Brain pericyte (primary cell): ENCODE measurements around the gene PPM1H.
"Not testable (repeated sequence)": the region's sequence is repeated elsewhere in the genome, so short reads cannot be mapped to it uniquely, and the experiment has no call there.

Source experiments
- DNase-seq: peaks from one replicate; pipeline ENCODE4 v3.0.0-alpha.2; 2012; ENCODE audit warnings: low read depth, low spot score

PPM1H gene

GRCh38 chr12:62689042-62689839 is 245.7 kb downstream of the PPM1H start:
- no peak for DNase-seq

DNA sequence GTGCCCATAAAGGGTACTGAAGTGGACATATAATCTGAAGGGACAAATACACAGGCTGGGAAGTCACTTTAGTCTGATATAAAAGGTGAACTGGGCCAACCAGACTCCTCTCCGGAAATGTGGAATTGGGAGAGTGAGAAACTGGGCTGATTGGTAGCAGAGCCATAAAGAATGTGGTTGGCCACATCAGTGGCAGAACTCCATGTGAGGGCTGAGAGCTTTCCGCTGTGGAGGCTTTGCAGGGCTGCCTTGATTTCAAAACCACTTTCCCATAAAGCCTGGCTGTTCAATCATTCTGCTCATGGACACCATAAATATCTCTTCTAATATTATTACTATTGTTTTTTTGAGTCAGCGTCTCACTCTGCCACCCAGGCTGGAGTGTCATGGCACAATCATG is 248.0 kb downstream of the PPM1H start:
- DNase-seq: no peak

DNA sequence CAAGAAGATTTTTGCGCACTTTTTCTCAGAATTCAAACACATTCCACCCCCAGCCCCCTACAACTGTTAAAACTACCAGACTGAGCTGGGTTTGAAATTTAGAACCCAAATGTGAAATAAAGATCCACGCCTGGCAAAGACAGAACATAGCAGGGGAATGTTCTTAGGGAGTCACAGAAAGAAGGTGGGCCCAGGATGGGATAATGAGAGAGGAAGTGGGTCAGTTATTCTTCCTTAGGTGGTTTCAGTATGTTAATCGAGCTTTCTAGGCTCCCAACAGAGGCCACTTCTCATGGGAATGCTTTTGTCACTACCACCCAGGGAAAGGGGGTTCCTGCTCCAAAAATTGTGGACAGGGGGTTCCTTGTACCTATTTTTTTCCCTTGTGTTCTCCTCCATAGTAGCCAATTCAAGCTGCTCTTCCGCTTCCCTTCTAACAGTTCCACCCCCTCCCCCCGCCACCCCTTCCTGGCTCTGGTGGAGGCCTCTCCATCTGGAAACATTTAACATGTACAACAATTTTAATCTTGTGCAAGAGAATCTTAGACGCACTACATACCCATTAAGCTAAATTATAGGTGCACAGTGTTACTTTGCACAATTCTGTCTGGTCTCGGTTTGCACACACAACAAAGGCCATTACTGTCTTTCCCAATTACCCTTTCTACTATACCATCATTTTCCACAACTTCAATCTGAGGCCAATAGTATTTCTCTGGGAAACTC is 250.2 kb downstream of the PPM1H start:
- DNase-seq: no peak

DNA sequence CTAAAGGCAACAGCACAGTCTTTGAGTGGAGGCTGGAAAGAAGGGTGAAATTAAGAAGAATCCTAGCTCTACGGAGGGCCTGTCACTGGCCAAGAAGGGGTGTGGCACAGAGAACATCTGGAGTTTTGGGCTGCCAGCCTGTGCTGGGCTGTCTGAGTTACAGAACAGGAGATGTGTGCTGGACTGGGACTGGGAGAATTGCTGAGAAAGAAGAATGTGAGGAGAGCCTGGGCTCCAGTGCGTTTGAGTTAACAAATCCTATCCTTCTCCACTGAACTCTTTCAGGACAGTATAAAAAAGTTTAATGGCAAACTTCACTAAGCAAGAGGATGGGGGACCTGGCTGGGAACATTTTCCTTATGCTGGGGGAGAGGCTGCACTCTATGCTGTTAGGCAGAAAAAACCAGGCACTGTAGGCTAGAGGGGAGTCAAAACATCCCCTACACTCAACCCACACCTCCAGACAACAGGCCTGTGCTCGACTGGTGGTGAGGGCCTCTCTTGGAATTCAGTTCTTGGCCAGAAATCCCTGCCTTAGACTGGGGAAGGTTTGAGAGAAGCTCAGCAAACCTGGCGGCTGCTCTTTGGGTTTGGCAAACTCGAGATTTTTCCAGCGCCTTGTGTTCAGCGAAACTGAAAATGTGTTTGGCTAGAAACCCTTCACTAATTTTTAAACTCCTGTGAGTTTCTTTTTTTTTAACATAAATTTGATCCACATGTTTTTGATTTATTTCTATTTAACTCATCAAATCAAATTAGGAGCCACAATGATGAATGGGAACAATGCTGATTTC is 251.0 kb downstream of the PPM1H start:
- no peak for DNase-seq

DNA sequence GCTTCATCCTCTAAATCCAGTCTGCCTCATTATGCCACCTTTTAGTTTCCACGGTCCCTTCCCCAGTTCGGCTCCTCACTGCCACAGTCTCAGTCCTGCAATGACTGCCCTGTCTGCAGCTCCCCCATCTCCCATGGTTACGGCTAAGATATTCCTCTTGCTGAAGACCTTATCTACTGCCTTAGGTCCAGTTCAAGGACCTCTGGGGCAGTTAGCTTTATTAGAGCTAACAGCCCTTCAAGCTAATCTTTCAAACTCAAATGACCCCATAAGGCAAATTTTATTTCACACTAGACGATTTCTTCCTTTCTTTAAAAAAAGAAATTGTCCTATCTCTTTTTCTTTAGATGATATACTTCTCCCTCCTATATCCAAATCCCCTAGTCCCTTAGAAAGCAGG is 253.6 kb downstream of the PPM1H start:
- no peak for DNase-seq

DNA sequence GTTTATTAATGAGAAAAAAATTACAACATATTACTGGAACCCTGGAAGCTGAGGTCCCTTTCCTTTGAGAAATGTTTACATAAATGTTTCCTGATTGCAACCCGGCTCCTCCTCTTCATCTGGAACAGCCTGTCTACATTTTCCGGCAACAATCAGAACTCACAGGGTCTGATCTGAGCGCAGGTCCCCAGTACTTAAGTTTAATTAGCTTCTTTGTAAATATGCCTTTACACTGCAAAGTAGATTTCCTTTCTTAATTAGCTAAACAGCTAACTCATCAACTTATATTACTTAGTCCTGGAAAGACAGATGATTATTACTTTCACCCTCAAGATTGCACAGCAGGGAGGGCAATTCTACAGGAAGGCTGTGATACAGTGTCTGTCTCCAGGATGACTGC is 255.3 kb downstream of the PPM1H start:
- DNase-seq: no peak

GRCh38 chr12:62677355-62677754 is 257.6 kb downstream of the PPM1H start:
- no peak for DNase-seq

- no peak for DNase-seq
Measured at GRCh38 chr12:62676521-62677307, 258.2 kb downstream of the PPM1H start.

DNA sequence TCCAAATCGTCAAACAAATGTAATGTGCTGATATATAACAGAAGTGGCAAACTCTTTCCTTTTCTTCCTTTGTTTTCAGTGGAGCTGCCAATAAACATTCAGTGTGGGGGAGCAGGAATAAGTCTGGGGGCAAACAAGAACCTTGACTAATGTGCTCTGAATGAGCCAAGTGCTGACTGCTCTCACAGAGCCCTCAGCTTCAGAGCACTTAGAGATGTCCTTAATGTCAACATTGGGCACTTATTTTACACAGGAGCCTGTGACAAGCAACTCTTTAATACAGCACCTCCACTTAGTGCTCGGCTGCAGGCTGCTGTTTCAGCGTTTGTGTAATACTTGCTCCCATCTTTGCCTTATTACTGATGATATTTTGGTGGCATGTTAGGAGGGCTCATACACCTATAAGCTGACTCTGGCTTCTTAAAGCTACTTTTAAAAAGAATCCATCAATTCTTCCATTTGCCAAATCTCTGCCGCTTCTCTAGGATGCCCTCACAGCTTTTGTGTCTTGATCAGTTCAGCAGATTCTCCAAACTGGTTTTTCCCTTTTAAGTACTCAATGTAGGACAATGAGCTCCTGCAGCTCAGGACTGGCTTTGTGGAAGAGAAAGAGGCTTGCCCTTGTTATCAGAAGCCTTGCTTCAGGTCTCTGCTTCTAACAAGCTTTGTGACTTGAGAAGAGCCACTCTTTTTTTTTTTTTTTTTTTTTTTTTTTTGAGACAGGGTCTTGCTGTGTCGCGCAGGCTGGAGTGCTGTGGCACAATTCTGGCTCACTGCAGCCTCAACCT is 261.7 kb downstream of the PPM1H start:
- no peak for DNase-seq

DNA sequence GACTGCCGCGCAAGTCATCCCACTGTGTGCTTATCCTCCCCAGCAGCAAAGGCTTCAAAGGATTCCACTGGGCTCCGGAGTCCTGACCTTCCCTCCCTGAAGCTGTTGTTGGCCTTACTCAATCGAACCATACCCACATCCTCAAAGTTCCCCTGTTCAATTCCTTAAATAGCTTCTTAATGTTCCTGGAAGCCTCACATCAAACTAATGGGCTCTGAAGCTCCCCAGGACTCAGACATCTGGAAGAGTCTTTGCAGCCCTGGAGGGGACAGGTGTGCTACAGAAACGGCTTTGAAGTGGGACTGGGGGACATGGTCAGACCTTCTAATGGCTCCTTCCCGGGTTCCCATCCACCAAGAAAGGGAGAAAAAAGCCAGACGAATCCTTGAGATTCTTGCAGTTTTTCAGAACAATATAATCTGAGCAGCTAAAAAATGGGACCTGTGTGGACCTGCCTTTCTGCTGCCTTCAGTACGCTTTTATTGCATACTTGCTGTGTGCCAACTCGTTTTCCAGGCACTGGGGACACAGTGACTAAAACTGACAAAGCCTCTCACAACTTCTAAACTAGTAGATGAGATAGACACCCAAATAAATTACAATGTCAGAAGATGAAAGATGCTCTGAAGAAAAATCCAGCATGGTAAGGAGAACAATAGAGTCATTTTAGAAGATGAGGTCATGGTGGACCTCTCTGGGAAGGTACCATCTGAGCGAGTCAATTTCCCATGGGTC is 263.8 kb downstream of the PPM1H start:
- no peak for DNase-seq

GRCh38 chr12:62668782-62669181 is 266.2 kb downstream of the PPM1H start:
- DNase-seq: no peak

DNA sequence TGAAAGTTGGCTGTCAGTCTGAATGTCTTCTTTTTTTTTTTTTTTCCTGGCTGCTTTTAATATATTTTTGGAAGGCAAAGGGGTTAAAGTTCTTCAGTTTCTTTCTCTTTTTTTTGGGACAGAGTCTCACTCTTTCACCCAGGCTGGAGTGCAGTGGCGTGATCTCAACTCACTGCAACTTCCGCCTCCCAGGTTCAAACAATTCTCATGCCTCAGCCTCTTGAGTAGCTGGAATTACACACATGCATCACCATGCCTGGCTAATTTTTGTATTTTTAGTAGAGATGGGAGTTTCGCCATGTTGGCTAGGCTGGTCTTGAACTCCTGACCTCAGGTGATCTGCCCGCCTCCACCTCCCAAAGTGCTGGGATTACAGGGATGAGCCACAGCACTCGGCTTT is 270.0 kb downstream of the PPM1H start:
- not testable (repeated sequence) for DNase-seq

GRCh38 chr12:62660756-62661155 is 274.2 kb downstream of the PPM1H start:
- no peak for DNase-seq

- no peak for DNase-seq
Measured at GRCh38 chr12:62659453-62660295, 275.3 kb downstream of the PPM1H start.

- DNase-seq: no peak
Measured at GRCh38 chr12:62658910-62659309, 276.0 kb downstream of the PPM1H start.

- DNase-seq: no peak
Measured at GRCh38 chr12:62657363-62657632, 277.7 kb downstream of the PPM1H start.

DNA sequence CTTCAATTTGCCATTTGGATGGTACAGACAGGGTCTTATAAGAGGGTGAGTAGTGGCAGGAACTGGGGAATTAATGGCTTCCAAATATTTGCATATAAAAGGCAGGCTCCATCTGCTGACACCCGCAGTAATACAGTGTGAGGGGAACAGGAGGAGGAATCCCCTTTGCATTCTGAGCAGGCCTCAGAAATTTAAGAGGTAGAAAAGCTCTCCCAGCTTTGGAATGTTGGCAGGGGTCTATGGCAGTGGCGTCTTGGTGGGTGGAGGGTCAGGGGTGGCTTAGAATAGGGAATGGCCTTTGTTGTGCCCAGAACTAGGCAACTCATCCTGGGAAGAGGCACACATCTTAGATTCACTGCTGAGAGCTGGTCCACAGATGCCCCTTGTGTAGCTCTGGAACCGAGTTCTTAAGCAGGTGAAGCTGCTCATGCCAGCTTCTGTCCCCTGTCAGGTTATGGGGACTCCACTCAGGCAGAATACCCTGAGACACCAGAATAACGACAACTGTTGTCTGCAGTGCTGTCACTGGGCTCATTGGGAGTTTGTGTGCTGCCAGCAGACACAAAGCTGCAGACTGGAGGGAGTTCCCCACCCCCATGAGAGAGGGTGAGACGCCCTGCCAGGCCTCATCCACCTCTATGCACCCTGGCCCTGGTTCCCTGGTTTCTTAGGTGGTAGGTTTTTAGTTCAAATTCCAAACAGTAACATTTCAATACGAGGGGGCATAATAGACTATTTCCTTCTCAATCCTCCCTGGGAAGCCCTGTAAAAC is 278.2 kb downstream of the PPM1H start:
- no peak for DNase-seq

DNA sequence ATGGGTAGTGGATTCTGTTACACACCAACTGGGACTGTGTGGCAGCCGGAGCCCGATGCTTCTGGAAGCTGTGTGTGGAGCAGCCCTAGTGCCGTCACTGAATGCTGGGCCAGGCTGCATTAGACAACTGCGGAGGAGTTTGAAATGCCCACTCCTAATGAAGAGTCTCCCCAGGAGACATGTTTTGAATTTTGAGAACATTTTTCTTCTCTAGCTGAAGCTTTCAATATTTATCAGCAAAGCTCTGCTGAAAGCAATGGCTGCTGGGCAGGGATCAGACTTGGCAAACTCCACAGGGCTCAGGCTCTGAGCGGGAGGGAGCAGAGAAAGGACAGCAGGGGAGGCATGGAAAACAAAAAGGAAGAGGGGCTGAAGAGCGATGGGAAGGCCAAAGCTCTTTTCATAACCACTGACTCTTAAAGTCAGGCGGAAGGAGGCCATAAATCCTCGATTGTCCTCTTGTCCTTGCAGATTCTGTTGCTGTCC is 279.2 kb downstream of the PPM1H start:
- no peak for DNase-seq
